HG03460 (cell line): ENCODE measurements around the gene ATAD3A.
"Not testable (repeated sequence)": the region's sequence is repeated elsewhere in the genome, so short reads cannot be mapped to it uniquely, and the experiment has no call there.

Experiments
- ATAC-seq: cut with Tn5 transposase; IDR thresholded peaks from one replicate; pipeline ENCODE4 v1.9.1; 2021; ENCODE audit not compliant: unreplicated experiment

The ATAD3A gene

GRCh38 chr1:1489231-1489630 is 22.7 kb upstream of the ATAD3A start:
- ATAC-seq = no peak

DNA sequence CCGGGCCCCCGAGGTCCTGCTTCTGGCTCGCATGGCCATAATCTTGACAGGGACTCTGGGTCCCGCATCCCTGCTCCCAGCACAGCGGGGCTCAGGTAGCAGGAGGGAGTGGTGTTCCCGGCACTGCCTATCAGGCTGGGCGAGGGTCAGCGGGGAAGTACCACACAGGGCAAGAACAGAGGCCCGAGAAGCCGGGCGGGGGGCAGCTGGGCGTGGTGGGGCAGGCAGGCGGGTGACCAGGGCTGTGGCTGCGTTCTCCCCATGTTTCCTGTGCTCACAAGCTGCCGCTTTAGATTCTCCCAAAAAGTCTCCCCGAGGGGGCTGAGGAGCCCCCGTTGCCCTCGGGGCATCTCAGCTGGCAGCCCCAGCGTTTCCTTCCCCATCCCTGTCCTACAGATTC is 22.1 kb upstream of the ATAD3A start:
- ATAC-seq = no peak

GRCh38 chr1:1490633-1491230 is 21.2 kb upstream of the ATAD3A start:
- ATAC-seq = no peak

DNA sequence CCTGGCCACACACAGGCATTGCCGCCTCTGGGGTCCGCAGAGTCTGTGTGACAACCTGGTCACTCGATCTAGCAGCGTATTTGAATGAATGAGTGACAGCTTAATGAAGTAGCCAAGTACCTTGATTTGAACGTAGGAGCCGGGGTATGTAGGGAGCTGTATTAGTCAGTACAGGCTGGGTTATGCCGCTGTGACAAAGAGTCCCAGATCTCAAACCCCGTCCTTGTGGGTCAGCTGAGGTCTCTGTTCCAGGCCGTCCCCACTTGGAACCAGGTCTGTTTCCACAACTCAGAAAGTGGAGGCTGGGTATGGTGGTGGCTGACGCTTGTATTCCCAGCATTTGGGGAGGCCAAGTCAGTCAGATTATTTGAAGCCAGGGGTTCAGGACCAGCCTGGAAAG is 20.4 kb upstream of the ATAD3A start:
- ATAC-seq = no peak

GRCh38 chr1:1494311-1494710 is 17.7 kb upstream of the ATAD3A start:
- ATAC-seq = not testable (repeated sequence)

DNA sequence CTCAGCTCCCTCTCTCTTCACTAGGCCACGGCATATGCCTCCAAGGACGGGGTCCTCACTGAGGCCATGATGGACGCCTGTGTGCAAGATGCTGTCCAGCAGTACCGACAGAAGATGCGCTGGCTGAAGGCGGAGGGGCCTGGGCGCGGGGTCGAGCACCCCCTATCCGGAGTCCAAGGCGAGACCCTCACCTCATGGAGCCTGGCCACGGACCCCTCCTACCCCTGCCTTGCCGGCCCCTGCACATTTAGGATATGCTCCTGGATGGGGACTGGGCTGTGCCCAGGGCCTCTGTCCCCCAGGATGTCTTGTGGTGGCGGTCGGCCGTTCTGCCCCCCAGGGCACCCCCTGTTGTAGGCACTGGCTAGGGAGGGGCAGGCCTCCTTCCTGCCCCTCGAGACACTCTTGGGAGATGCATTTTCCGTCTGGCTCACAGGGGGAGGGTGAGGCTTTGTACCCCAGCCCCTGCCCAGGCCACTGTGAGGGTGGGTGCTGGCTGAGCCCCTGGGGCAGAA is 16.4 kb upstream of the ATAD3A start:
- ATAC-seq = not testable (repeated sequence)

DNA sequence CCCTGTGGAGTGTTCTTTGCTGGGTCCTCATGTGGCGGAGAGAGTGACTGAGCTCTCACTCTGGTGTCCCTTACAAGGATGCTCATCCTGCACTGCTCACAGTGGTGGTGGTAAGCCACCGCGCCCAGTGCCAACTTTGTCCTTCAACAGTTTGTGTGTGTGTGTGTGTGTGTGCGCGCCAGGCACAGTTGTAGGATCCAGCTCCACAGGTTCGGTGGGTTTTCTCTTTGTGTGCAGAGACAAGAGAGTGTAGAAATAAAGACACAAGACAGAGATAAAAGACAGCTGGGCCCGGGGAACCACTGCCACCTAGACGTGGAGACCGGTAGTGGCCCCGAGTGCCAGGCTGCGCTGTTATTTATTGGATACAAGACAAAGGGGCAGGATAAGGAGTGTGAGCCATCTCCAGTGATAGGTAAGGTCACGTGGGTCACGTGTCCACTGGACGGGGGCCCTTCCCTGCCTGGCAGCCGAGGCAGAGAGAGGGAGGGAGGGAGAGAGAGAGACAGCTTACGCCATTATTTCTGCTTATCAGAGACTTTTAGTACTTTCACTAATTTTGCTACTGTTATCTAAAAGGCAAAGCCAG is 7.1 kb upstream of the ATAD3A start:
- not testable (repeated sequence) for ATAC-seq

DNA sequence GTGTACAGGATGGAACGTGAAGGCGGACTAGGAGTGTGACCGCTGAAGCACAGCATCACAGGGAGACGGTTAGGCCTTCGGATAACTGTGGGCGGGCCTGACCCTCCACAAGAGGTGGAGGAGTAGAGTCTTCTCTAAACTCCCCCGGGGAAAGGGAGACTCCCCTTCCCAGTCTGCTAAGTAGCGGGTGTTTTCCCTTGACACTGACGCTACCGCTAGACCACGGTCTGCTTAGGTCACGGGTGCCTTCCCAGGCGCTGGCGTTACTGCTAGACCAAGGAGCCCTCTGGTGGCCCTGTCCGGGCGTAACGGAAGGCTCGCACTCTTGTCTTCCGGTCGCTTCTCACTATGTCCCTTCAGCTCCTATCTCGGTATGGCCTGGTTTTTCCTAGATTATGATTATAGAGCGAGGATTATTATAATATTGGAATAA is 6.6 kb upstream of the ATAD3A start:
- not testable (repeated sequence) for ATAC-seq

DNA sequence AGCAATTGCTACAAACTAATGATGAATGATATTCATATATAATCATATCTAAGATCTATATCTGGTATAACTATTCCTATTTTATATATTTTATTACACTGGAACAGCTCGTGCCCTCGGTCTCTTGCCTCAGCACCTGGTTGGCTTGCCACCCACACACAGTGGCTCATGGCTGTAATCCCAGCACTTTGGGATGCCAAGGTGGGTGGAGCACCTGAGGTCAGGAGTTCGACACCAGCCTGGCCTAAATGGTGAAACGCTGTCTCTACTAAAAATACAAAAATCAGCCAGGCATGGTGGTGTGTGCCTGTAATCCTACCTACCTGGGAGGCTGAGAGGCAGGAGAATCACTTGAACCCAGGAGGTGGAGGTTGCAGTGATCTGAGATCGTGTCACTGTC is 6.2 kb upstream of the ATAD3A start:
- not testable (repeated sequence) for ATAC-seq

DNA sequence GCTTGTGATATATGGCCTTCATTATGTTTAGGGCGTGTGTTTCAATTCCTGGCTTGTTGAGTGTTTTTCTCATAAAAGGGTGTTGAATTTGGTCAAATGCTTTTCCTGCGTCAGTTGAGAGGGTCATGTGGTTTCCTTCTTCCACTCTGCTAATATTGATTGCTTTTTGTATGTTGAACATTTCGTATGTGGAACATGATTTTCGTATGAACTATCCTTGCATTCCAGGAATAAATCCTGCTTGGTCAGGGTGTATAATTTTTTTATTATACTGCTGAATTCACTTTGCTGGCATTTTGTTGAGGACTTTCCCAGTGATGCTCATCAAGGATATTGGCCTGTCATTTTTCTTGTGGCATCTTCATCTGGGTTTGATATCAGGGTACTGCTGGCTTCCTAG is 4.7 kb upstream of the ATAD3A start:
- ATAC-seq = no peak

DNA sequence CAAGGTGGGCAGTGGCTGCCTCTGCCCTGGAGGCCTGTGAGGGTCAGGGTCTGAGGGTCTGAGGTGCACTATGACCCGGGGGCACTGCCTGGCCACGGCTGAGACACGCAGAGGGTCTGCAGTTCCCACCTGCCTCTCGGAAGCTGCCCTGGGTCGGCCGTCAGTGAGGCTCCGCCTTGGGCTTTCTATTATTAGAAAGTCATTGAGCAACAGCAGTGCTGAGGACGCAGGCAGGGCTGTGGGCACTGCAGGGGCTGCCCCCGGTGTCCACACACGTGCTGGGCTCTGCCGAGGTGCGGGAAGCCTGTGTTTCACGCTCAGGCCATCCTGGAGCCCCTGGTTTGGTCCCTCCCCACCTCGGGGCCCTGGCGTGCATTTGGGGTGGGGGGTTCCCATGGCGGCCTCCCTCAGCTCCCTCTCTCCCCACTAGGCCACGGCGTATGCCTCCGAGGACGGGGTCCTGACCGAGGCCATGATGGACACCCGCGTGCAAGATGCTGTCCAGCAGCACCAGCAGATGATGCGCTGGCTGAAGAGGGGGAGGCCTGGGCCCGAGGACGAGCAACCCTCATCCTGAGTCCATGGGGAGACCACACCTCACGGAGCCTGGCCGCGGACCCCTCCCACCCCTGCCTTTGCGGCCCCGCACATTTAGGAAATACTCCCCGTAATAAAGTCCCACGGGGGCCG is 3.0 kb upstream of the ATAD3A start:
- not testable (repeated sequence) for ATAC-seq

DNA sequence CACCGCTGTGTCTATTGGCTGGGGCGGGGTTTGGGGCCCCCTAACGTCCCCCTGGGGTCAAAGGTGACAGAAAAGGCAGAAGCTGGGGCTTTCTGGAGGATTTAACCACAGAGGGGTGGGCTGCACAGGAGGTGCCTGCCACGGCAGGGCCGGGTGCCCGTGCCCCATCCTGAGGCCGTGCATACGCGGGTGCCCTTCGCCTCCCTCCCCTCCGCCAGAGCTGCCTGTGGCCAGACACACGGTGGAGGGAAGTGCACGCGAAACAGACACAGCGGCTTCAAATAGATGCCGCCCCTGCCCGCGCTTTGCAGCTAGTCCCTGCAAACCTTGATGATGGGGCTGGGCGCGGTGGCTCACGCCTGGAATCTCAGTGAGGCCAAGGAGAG is 2.5 kb upstream of the ATAD3A start:
- ATAC-seq = not testable (repeated sequence)

- no peak for ATAC-seq
Measured at GRCh38 chr1:1510912-1511532, 940 bp upstream of the ATAD3A start.

GRCh38 chr1:1512425-1512824 is 463 bp downstream of the ATAD3A start:
- not testable (repeated sequence) for ATAC-seq

GRCh38 chr1:1513675-1514074 is 1.7 kb downstream of the ATAD3A start:
- not testable (repeated sequence) for ATAC-seq

GRCh38 chr1:1514376-1514775 is 2.4 kb downstream of the ATAD3A start:
- not testable (repeated sequence) for ATAC-seq

DNA sequence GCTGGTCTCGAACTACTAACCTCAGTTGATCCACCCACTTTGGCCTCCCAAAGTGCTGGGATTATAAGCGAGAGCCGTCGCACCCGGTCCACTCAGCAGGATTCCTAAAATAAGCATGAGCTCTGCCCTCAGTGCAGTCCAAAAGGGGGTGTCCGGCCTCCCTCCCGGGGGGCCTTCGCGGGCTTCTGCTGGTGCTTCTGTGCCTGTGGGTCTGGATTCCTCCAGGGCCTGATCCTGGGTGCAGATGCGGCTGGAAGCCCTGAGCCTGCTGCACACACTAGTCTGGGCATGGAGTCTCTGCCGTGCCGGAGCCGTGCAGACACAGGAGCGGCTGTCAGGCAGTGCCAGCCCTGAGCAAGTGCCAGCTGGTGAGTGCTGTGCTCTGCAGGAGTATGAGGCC is 5.0 kb downstream of the ATAD3A start:
- not testable (repeated sequence) for ATAC-seq

DNA sequence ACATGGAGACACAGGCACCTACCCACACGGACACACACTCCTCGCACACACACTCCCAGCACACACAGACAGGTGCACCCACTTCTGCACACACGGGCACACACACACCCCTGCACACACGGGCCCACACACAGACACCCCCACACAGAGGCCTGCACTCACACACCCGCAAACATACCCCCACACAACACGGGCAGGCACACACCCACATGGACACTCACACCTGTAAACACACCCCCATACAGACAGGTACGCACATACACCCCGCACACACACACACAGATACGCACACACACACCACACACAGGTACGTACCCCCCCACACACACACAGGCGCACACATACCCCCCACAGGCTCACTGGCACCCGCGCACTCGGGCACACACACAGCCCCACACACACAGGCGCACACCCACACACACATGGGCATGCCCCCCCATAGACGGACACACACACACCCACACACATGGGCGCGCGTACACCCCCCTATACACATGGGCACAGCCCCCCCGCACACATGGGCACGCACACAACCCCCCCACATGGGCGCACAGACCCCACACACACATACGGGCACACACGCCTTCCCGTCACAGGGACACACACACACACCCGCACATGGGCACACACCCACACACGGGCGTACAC is 6.1 kb downstream of the ATAD3A start:
- ATAC-seq = no peak

DNA sequence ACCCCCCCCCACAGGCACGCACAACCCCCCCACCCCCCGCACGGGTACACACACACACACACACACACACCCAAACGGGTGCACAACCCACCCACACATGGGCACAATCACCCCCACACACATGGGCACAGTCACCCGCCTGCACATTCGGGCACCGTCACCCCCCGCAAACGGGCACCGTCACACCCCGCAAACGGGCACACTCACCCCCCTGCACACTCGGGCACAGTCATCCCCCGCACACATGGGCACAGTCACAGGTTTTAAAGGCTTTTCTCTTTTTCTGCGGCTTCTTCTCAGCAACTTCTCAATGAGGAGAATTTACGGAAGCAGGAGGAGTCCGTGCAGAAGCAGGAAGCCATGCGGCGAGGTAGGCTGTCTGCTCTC is 6.7 kb downstream of the ATAD3A start:
- not testable (repeated sequence) for ATAC-seq

- ATAC-seq = not testable (repeated sequence)
Measured at GRCh38 chr1:1519805-1520505, 8.0 kb downstream of the ATAD3A start.

DNA sequence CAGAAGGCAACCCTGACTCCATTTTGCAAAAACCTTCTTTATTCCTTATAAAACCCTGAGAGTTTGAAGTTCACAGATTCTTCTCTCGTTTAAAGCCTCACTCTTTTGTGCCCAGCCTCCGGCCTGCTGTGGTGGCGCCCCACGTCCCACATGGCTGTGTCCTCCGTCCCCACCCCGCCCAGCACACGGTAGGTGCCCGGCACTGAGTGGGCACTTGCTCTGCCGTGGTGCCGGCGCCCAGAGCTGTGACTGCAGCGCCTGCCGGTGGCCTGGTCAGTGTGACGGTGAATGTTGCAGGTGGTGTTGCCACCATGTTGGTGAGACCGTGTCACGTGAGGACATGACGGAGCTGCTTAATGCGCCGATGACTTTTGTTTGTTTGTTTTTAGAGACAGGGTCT is 9.4 kb downstream of the ATAD3A start:
- no peak for ATAC-seq
